C4-2B (cell line): ENCODE data around the gene TAF11L8.
"Not testable (repeated sequence)": the region's sequence is repeated elsewhere in the genome, so short reads cannot be mapped to it uniquely, and the experiment has no call there.

Experiments
- H3K27ac ChIP-seq: fragments of 450-650 bp; 2 replicates; pipeline ENCODE4 v1.5.1; 2017
- CTCF ChIP-seq: fragments of 450-650 bp; conservative IDR thresholded peaks from 2 replicates; pipeline ENCODE4 v1.5.1; 2017; ENCODE audit warnings: mild to moderate bottlenecking
- ZFX ChIP-seq: fragments of 450-650 bp; IDR thresholded peaks from 2 replicates; pipeline ENCODE4 v1.6.1; 2017

Gene TAF11L8

GRCh38 chr5:17590860-17591259 lies at the start of gene TAF11L8:
TSS of gene TAF11L8 (minus strand) at chr5:17590960.
- not testable (repeated sequence) for H3K27ac ChIP-seq

GRCh38 chr5:17634160-17634559 lies 43.4 kb upstream of the TAF11L8 start, which contains the start of gene TAF11L14:
TSS of gene TAF11L14 (plus strand) at chr5:17634460.
- no peak within 1 kb of the TSS for H3K27ac ChIP-seq
- TF ChIP-seq CTCF, result no peak
- TF ChIP-seq ZFX, result no peak

- not testable (repeated sequence) for H3K27ac ChIP-seq
Observed at GRCh38 chr5:17631788-17632187, 41.0 kb upstream of the TAF11L8 start, which contains the start of gene TAF11L13. TSS of gene TAF11L13 (plus strand) at chr5:17632088.

GRCh38 chr5:17625686-17626085 lies 34.9 kb upstream of the TAF11L8 start:
- no peak overlapping the region for H3K27ac ChIP-seq
- no peak for TF ChIP-seq ZFX
- TF ChIP-seq CTCF, result no peak

GRCh38 chr5:17620627-17621026 lies 29.9 kb upstream of the TAF11L8 start:
- no peak overlapping the region for H3K27ac ChIP-seq
- peak; percentile 67 for TF ChIP-seq CTCF
- TF ChIP-seq ZFX, result no peak

- no peak for TF ChIP-seq CTCF
- TF ChIP-seq ZFX, result no peak
- H3K27ac ChIP-seq, result no peak overlapping the region
Observed at GRCh38 chr5:17619354-17619753, 28.6 kb upstream of the TAF11L8 start.

GRCh38 chr5:17614872-17615605 lies 24.3 kb upstream of the TAF11L8 start:
- TF ChIP-seq CTCF (no peak), ZFX (no peak)
- no peak overlapping the region for H3K27ac ChIP-seq

GRCh38 chr5:17610092-17610491 lies 19.3 kb upstream of the TAF11L8 start, which contains the start of gene TAF11L12:
TSS of gene TAF11L12 (plus strand) at chr5:17610392.
- not testable (repeated sequence) for H3K27ac ChIP-seq

- H3K27ac ChIP-seq, result not testable (repeated sequence)
Observed at GRCh38 chr5:17607461-17607860, 16.7 kb upstream of the TAF11L8 start.
